Renal cortical epithelial cell (primary cell): Measurements from ENCODE around the gene MINPP1. TPM values are rescaled to one million over a fixed set of nuclear protein-coding genes. Genes with fewer than 3 reads are reported as not detected.

Experiments used
- DNase-seq: peaks from one replicate; pipeline ENCODE4 v3.0.0-alpha.2; 2011; ENCODE audit warnings: low read depth
- total RNA-seq: library from RNA; depleted of rRNA; stranded (reverse); fragments of >200 nt; gene quantifications from 2 replicates; pipeline ENCODE4 v1.2.3, GENCODE V29; 2014

MINPP1 gene
- total RNA-seq, 1 donor from 2014 or later: 40.4 TPM

DNA sequence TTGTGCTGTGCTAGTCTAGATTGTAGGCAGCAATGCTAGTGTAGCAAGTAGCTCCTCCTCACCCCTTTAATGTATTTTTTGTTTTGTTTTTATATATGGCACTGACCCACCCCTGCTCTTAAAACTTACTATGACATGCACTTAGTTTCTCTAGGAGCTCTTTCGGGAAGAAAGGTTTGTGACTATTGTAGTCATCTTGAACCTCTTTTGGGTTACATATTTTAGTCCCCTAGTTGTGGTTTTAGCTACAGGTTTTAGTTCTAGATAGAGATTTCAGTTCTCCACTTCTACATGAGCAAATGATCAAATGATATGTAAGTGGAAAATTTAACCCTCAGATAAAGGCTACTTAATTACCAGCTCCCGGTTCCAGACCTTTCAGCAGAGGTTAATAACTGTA is 14.9 kb downstream of the MINPP1 start:
- no peak for DNase-seq

GRCh38 chr10:87523731-87524130 is 19.0 kb downstream of the MINPP1 start:
- no peak for DNase-seq

DNA sequence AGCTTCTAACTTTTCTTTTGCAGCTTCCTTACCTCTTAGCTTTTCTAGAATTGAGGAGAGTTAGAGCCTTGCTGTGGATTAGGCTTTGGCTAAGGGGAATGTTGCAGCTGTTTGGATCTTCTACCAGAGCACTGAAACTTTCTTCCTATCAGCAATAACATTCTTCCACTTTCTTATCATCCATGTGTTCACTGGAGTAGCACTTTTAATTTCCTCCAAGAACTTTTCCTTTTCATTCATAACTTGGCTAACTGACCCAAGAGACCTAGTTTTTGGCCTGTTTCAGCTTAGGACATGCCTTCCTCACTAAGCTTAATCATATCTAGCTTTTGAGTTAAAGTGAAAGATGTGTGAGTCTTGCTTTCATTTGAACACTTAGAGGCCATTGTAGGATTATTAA is 19.6 kb downstream of the MINPP1 start:
- no peak for DNase-seq

DNA sequence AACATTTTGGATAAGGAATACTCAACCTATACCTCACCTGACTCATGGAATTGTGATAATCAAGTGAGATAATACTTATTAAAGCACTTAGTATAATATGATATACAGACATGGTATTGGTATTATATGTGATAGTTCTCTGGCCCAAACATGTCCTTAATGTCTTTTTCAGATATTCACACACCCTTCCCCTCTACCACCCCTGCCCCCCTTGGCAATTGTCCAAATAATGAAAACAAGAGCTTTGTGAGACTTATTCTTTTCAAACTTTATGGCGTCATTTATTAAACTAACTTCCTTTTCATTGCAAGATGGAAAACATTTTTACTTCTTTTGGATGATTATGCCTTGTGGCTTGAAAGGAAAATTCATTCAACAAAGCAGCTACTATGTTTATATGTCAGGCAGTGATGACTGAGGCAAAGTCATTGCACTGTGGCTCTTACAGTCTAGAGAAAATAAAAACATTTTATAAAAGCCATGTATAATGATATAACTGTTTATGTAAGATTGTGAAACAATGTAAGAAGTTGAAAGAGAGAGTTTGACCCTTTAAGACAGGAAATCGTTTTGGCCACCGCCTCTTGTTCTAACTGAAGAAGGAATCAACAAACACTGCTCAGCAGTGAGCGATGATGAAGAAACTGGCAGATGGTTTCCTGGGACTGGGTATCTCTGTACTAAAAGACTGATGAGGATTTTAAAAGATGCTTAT is 27.4 kb downstream of the MINPP1 start:
- DNase-seq: no peak

DNA sequence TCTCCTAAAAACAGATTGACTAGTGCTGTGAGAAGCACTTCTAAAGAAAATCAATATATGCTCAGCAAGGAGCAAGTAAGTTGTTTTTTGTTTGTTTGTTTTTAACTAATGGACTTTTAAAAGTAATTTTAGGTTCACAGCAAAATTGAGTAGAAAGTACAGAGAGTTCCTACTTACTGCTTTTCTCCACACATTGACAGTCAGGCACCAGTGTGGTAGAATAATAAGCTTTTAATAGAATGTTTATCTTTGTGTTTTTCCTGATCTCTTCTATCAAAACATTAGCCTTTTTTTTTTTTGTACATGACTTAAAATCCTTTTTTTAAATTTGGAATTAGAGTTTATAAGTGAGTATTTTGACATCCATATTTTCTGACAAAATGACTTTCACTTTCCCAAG is 28.0 kb downstream of the MINPP1 start:
- no peak for DNase-seq

DNA sequence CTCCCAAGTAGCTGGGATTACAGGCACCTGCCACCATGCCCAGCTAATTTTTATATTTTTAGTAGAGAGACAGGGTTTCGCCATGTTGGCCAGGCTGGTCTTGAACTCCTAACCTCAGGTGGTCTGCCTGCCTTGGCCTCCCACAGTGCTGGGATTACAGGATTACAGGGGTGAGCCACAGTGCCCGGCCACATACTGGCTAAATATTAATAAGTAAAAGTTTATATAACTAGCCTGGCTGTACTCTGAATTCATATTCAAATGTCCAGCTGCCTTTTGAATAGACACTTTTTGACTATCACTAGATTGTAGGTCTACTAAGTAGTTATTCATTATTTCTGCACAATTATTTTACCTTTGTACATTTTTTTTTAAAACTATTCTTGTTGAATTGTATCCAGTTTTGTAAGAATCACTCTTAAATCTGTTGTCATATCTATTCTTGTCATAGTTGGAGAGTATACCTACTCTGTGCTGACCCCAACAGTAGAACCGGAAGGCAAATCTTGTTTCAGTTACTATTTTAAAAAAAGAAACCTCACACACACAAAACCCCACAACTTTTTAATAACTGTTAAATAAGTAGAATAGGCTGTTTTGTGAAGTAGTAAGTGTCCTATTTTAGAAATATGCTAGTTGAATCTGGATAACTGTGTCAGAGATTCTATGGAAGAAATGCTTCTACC is 29.6 kb downstream of the MINPP1 start:
- DNase-seq: no peak

DNA sequence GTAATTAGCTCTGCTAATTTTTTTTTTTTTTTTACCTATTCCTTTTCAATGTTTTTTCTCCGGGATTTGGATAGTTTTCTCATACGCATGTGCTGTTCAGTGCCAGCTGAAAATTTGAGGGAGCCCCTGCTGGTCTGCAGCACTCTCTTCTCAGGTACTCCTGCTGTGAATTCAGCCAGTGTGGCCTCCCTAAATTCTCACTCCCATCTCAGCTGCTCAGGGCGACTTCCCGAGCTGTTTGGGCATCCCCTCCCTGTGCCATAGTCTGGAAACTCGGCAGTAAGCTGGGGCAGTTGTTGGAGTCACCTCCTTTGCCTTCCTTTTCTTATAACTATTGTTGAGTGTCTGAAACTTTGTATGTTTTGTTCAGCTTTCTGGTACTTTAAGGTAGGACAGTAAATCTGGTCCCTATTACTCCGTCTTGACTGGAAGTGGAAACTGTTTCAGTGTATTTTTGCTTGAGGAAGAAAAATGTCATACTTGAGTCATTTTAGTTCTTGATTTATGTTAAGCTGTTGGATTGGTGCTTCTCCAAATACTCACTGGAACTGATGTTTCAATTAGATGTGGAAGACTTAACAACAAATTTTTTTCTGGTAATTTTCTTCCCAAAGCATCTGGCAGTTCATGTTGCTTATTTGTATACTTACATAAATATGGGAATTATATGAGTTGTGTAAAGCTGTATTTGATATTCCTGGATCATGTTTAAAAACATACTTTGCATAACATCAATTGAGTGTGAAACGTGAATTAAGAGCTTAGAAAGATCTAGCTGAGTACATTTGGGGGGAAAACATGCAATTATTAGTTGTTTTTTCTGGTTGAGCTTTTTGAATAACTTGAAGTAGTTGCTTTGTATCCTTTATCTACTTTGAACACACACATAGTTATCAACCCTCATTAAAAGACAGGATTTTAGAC is 33.7 kb downstream of the MINPP1 start:
- no peak for DNase-seq

DNA sequence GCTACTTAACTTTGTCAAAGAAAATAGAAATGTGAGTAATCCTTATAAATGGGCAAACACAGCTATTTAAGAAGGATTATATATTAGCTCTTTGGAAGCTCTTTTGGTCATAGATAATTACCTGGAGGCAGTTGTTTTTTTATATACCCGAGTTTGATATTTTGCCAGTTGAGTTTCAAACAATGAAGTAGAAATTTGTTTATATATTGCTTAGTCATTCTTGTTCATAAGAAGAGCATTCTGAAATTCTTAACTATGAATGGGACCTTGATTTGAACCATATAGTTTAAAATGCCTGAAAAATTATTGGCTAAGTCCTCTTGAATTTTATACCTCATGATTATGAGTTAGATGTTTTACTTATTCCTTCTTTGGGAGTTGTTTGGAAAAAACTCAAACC is 36.4 kb downstream of the MINPP1 start:
- DNase-seq: peak; percentile 44

- no peak for DNase-seq
These were observed 40.0 kb downstream of the MINPP1 start for GRCh38 chr10:87544721-87545120.

DNA sequence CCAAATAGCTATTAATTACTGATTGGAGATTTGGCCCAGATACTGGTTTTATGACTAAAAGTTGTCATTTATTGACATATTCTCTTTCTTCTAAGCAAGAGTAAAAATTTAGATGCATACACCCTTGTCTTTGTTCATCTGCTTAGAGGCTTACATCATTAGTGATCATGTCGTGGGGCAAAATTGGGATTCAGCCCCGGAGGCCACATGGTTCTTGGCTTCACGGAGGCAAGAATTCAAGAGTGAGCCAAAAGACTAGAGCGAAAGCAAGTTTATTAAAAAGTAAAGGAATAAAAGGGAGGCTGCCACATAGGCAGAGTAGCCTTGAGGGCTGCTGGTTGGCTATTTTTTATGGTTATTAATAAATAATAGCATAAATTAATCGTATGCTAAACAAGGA is 41.1 kb downstream of the MINPP1 start:
- DNase-seq: no peak

GRCh38 chr10:87546210-87546609 is 41.5 kb downstream of the MINPP1 start:
- DNase-seq: no peak

DNA sequence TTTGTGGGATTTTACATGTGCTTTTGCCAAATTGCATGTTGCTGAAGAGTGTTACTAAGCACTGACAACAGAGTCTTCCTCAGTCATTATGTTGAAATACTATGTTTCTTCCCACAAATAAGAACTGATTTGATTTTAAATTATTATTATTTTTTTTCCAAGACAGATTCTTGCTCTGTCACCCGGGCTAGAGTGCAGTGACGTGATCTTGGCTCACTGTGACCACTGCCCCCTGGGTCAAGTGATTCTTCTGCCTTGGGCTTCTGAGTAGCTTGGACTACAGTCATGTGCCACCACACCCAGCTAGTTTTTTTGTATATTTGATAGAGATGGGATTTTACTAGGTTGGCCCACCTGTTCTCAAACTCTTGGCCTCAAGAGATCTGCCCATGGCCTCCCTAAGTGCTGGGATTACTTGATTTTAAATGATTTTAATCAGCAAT is 42.3 kb downstream of the MINPP1 start:
- no peak for DNase-seq

DNA sequence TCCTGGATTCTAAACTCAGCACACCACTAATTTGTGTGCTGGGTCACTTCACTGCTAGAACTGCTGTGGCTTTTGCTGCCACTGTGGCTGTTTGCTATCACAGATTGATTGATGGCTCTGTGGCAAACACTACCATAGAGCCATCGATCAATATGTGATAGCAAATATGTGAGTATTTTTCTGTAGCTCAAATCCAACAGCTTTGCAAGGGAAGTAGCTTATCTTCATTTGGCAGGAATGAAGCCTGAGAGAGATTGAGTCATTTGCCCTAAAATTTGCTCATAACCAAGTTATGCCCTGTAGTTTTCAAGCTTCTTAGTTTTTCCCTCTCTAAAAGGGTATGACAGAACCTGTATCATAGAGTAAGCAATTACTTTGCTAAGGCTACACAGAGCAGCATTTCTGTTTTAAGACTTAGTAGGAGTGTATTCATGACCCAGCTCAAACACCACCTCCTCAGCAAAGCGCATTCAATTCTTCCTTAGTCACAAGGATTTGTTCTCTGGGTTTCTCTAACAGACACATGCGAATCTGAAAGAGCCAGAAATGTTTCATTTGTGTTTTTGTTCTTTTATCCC is 43.1 kb downstream of the MINPP1 start:
- DNase-seq: no peak

- DNase-seq: no peak
These were observed 46.0 kb downstream of the MINPP1 start for GRCh38 chr10:87550741-87551140.

- DNase-seq: peak; percentile 21
These were observed 46.6 kb downstream of the MINPP1 start for GRCh38 chr10:87551326-87551725.

DNA sequence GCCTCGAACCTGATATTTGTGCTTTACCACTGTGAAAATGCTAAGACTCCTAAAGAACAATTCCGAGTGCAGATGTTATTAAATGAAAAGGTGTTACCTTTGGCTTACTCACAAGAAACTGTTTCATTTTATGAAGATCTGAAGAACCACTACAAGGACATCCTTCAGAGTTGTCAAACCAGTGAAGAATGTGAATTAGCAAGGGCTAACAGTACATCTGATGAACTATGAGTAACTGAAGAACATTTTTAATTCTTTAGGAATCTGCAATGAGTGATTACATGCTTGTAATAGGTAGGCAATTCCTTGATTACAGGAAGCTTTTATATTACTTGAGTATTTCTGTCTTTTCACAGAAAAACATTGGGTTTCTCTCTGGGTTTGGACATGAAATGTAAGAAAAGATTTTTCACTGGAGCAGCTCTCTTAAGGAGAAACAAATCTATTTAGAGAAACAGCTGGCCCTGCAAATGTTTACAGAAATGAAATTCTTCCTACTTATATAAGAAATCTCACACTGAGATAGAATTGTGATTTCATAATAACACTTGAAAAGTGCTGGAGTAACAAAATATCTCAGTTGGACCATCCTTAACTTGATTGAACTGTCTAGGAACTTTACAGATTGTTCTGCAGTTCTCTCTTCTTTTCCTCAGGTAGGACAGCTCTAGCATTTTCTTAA is 47.7 kb downstream of the MINPP1 start:
- DNase-seq: no peak

DNA sequence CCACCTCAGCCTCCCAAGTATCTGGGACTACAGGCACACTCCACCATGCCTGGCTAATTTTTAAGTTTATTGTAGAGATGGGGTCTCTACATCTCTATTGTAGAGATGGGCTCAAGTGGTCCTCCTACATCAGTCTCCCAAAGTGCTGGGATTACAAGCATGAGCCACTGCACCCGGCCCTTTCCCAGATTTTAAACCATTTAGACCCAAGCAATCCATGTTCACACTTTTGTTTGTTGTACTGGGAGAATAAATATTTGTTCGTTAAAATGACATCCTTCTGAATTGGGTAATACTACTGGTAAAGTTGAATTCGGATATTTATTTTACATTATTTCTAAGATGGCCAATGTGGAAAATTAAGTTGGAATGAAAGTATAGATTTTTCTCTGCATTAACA is 52.7 kb downstream of the MINPP1 start:
- no peak for DNase-seq

DNA sequence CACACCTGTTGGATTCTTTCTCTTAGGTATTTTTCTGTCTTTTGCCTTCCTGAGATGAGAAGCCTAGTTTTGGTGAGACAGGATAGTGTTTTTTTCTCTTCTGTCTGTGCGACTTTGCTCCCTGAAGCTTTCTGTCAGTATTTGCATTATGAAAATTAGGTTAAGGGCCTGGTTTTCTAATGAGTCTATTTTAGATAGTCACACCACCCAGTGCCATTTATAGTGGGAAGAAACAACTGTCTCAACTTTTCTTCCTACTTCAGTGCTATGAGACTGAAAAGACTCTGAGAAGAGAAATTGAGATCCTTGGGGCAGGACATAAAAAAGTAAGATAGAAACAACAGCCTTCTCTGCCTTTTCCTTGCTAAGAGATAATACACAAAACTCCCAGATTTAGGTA is 53.6 kb downstream of the MINPP1 start:
- DNase-seq: no peak

DNA sequence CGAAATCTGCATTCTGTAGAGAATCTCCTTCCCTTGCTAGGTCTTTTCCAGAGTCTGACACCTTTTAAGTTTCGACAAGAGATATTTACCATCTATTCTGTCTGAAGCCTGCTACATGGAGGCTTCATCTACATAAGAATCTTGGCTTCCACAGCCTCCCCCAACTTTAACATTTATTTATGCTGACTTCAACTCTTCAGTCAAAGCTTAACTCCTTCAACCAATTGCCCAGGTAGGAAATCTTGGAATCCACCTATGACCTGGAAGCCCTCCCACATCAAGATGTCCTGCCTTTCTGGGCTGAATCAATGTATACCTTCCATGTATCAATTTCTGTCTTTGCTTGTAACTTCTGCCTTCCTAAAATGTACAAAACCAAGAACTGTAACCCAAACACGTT is 54.7 kb downstream of the MINPP1 start:
- no peak for DNase-seq

DNA sequence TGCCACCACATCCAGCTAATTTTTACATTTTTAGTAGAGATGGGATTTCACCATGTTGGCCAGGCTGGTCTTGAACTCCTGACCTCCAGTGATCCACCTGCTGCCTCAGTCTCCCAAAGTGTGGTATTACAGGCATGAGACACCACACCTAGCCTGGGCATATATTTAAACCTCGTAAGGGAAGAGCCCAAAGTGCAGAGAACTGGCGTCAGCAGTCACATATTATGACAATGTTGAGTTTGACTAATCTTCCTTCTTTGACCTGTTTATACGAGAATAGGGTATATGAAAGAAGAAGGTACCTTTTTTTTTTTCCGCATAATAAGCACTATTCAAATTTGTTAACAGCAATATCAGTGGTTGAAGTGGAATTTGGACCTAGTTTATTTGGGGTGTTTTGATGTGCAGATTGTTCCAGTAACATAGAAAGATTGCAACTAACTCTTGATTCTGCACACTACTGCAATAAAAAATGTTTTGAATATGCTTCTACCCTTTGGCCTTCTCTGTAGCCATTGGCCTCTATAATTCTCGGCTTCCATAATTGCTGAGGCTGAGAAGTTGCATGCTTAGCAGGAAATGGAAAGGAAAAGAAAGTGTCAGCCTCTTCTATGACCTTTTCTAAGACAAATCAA is 55.9 kb downstream of the MINPP1 start:
- no peak for DNase-seq

DNA sequence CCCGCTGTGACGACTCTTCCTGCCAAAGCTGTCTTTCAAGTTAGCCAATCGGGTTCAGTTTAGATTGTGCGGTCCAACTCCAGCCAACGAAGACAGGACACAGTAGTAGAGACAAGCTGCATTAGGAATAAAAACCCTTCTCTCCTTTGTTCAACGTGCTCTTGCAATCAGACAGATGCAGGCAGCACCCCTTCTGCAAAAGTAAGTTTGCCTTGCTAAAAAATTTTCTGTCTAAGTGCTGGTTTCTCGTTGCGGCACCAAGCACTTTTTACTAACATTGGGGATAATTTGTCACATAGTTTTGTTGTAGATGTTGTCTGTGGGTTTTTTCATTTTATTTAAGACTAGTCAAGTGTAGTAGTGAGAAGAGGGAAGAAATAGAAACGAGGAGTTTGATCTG is 58.1 kb downstream of the MINPP1 start:
- no peak for DNase-seq
